ENCODE data around the gene PIGN. TPM values are rescaled to one million over a fixed set of nuclear protein-coding genes. Genes with fewer than 3 reads are reported as not detected.
"Not testable (repeated sequence)": the region's sequence is repeated elsewhere in the genome, so short reads cannot be mapped to it uniquely, and the experiment has no call there.

Gene PIGN
- total RNA-seq, 1 donor from 2014 or later, result 28.0 TPM

GRCh38 chr18:62066102-62066818 is 120.6 kb downstream of the PIGN start:
- intact Hi-C loops (cut with micrococcal nuclease), result no loop called here

- intact Hi-C loops (cut with micrococcal nuclease), result no loop called here
Measured at GRCh38 chr18:62064361-62064760, 122.5 kb downstream of the PIGN start.

DNA sequence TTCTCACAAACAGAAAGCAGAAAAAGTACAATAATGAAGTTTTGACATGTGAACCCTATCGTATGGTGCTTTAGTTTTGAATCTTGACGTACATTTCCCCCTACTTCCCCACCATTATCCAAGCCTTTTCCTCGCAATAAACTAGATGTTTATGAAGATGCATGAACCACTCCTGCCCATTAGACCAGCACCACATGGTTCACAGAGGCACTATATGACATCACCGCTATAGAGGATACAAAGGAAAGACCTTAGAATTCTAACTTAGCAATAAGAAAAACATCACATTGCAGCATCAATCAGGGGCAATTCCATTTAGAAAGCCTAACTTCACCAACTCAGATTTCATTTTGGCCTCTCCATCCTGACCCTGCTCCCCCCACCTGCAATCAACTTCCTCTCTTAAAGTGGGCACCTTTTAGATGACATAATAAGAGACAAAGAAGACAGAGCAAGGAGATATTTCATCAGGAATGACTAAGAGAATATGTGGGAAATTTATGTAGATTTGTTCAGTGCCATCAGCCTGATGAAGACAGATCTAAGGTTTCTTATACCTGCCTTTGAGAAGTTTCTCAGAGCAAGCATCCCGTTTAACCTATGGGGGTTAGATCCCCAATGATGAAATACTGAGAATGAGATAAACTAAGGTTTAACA is 124.9 kb downstream of the PIGN start:
- intact Hi-C loops (cut with micrococcal nuclease), result no loop called here

- intact Hi-C loops (cut with micrococcal nuclease), result no loop called here
Measured at GRCh38 chr18:62060820-62061219, 126.0 kb downstream of the PIGN start.

DNA sequence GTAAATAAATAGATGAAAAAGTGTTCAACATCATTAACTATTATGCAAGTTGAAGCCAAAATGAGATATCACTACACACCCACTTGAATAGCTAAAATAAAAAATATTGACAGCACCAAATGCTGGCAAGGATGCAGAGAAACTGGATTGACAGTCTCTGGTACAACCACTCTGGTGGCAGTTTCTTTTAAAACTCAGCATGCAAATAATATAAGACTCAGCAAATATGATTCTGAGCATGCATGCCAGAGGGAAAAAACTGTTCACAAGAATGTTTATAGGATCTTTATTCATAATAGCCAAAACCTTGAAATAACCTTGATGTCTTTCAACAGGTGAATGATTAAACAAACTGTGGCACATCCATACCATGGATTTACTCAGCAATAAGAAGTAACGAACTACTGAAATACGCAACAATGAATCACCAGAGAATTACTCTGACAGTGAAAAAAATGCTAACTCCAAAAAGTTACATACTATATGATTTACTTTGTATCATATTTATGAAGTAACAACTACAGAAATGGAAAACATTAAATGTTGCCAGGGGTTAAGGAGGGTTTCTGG is 131.8 kb downstream of the PIGN start:
- intact Hi-C loops (cut with micrococcal nuclease), result no loop called here

DNA sequence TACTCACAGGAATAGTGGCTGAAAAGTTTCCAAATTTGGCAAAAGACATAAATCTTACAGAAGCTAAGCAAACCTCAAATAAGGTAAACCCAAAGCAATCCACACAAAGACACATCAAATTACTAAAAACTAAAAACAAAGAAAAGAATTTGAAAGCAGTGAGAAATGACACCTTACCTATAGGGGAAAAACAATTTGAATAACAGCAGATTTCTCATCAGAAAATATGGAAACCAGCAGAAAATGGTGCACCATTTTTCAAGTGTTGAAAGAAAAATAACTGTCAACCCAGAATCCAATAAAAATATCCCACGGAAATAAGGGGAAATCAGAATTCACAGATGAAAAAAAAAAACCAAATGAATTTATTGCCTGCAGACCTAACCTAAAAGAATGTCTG is 138.6 kb downstream of the PIGN start:
- intact Hi-C loops (cut with micrococcal nuclease), result no loop called here

DNA sequence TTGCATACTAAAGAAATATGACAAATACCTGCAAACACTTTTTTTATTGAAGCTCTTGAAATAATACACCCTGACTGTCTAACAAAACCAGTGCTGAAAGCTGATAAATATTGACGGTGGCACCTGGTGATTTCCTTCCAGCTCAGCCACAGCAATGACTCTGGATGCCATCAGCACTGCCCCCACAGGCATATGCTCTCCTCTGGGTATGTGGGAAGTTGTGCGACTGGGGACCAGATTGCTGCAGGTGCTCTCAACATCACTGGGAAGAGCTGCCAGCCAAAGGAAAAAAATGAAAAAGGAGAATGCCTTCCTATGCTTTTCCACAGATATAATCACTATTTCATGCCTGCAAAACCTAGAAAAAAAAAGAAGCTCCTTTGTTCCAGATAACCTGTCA is 141.5 kb downstream of the PIGN start:
- intact Hi-C loops (cut with micrococcal nuclease), result no loop called here

- intact Hi-C loops (cut with micrococcal nuclease), result no loop called here
Measured at GRCh38 chr18:62044490-62045000, 142.3 kb downstream of the PIGN start.

DNA sequence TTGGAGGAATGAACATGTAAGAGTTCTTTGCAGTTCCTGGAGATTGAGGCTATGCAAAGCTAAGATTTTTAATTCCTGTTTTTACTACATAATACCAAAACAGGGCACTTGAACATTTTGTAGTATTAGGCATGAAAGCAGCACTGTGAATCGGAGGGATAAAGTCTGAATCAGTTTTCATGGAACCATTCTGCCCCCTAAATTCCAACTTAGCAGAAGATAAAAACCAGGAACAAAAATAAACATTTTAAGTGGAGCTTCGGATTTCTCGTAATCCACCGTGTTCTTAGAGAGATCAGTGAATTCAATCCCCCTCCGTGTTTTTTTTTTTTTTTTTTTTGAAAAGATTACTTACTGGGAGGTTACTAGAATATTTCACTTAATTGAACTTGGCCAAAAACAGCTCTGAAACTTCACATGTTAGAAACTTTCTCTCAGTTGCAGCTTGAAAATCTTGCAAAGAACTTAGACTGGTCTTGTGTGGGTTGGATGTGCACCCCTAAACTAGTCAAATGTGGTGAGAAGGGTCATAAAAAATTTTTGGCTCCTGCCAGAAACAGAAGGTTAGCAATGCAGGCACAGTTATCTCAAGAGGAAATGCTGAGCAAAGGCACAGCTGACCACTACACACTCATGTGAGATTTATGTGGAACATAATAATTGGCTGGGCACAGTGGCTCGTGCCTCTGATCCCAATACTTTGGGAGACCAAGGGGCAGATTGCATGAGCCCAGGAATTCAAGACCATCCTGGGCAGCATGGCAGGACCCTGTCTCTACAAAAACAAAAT is 148.7 kb downstream of the PIGN start:
- intact Hi-C loops (cut with micrococcal nuclease), result no loop called here

DNA sequence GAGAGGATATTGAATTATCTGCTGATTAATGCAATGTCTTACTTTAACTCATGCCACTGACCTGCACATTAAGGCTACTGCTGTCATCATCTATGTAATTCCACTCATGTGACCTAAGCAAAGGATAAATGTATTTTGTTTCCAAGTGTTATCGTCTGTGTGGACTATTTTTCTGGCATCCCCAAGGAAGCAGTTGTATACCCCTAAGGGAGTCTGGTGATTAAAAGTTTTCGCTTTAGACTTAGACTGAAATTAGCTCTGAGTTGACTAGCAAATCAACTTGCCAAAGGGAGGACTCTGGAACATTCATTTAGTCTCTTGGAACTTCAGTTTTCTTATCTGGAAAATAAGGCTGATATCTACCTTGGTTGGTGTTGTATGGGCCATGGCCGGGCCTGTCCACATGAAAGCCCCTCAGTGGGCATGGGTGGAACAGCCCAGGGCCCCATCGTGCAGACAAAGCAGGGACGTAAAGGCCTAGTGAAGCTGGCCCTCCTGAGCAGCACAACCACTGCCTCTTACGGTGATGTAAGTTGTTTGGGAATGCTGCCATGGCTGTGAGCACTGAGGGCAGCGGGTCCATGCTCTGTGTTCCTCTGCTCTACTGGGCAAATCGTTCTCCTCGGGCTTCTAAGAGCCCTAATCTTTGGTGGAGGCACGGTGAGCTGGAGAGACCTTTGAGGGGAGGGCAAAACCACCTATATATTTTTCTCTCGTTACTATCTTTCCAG is 149.7 kb downstream of the PIGN start:
- intact Hi-C loops (cut with micrococcal nuclease), result no loop called here

DNA sequence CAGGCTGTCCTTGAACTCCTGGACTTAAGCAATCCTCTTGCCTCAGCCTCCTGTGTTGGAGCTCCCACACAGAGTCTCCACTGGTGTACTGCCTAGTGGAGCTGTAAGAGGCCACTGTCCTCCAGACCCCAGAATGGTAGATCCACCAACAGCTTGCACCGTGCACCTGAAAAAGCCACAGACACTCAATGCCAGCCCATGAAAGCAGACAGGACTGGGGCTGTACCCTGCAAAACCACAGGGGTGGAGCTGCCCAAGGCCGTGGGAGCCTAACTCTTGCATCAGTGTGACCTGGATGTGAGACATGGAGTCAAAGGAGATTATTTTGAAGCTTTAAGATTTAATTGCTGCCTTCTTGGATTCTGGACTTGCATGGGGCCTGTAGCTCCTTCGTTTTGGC is 152.6 kb downstream of the PIGN start:
- intact Hi-C loops (cut with micrococcal nuclease), result not testable (repeated sequence)

DNA sequence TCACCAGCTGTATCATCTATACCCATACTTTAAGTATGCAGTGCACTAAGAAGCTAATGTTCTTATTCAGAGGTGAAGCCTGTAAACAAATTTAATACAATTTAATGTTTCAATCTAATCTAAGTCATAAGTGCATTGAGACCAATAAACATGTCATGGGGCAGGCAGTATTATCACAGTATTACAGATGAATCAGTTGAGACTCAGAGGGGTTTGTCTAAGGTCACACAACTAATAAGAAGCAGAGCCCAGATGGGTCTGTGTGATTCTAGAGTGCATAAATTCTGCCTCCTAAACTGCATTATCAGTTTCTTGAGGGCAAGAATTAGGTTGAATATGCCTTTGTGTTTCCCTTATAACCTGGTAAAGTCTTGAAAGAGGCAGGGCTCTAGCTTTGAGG is 153.1 kb downstream of the PIGN start:
- intact Hi-C loops (cut with micrococcal nuclease), result no loop called here

GRCh38 chr18:62033207-62033606 is 153.6 kb downstream of the PIGN start:
- intact Hi-C loops (cut with micrococcal nuclease), result no loop called here

GRCh38 chr18:62030091-62030985 is 156.5 kb downstream of the PIGN start:
- intact Hi-C loops (cut with micrococcal nuclease), result no loop called here

DNA sequence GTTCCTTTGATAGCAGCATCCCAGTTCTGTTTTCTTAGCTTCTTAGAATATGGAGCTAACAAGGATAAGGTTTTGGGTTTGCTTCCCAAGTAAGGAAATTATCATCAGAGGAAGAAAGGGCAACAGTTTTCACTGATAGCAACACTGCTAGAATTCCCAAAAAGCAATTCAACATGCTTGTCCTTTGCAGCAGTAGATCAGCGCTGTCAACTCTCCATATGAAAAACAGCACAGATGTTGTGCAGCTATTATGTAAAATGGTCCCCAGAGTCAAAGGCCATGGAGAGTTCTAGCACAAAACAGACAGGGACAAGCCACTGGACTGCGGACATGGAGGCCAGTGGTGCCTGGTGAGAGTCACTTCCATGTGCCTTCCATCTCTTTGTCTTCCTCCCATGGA is 158.1 kb downstream of the PIGN start:
- intact Hi-C loops (cut with micrococcal nuclease), result no loop called here

DNA sequence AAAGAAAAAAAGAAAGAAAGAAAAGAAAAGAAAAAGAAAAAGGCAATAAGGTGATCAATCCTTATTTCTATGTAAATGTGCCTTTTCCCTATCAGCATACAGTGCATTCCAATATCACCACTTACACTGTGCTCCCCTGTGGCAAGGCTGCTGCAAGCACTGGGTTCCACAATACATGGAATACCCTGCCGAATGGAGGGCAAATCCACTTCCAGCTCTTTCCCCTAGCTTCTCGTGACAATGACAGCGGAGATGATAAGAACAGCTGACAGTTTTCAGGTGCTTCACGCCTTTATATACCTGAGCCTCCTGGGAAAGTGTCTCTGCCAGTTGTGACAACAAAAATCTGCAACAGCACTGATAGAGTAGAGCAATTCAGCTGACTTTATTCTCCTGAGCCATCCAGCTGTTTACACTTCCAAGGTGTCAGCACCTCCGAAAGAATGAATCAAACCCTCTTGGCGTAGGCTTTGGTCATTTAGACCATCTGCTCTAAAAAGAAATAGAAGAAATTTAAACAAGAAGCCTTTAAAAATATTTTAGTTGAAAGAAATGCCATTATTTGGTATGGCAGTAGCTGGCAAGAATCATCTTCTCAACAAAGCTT is 158.8 kb downstream of the PIGN start:
- intact Hi-C loops (cut with micrococcal nuclease), result no loop called here

GRCh38 chr18:62026586-62026985 is 160.3 kb downstream of the PIGN start:
- intact Hi-C loops (cut with micrococcal nuclease), result no loop called here

DNA sequence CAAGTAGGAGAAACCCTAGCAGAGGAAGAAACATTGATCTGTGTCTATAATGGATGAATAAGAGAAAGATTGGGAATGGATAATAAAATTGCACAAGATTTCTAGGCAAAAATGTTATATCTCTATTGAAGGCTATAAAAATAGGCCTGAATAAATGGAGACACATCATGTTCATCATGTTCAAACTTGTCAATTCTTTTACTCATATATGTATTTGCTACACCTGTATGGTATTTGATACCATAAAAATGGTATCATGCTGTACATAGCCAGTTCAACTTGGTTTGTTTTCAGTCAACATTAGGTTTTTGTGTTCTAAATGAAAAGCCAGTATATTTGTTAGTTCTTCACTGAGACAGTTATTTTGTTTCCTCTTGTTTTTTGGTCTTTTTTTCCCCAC is 161.9 kb downstream of the PIGN start:
- intact Hi-C loops (cut with micrococcal nuclease), result no loop called here

GRCh38 chr18:62023536-62023935 is 163.3 kb downstream of the PIGN start:
- intact Hi-C loops (cut with micrococcal nuclease), result no loop called here

DNA sequence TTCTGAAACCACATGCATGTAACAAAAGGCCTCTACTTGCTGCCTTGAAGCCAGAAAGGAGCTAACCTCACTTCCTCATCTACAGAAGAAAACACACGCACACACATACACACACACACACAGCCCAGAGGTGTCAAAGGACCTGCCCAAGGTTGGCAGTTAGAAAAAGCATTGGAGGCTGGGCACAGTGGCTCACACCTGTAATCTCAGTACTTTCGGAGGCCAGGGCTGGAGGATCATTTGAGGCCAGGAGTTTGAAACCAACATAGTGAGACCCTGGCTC is 168.2 kb downstream of the PIGN start:
- intact Hi-C loops (cut with micrococcal nuclease), result no loop called here
